B cell (primary cell): Measurements from ENCODE around the gene CCDC92B. TPM values are rescaled to one million over a fixed set of nuclear protein-coding genes. Genes with fewer than 3 reads are reported as not detected.

Experiments
- ATAC-seq: fragments of 200-7000 bp; cut with Tn5 transposase; one replicate; pipeline ENCODE4 v1.10.0; 2021; ENCODE audit warnings: low read depth, mild to moderate bottlenecking, moderate number of reproducible peaks, moderate library complexity
- CTCF ChIA-PET: fragments of 350-600 bp; sonication (Branson Sonifier 250); formaldehyde crosslinking; loops from one replicate; lab custom pipeline; 2021; ENCODE audit warnings: antibody characterized with exemption, inconsistent platforms; lab: Charles Lee
- POLR2A ChIA-PET: fragments of 350-600 bp; sonication (Branson Sonifier 250); formaldehyde crosslinking; loops from one replicate; lab custom pipeline; 2021; ENCODE audit warnings: antibody characterized with exemption; lab: Charles Lee
- DNase-seq: peaks from one replicate; pipeline ENCODE4 v3.0.0; 2013
- H2AFZ ChIP-seq: 2 replicates; pipeline ENCODE4 v1.6.1; 2012; ENCODE audit warnings: mild to moderate bottlenecking, low read depth, low read length; ENCODE audit not compliant: insufficient read depth, poor library complexity, severe bottlenecking
- H3K27ac ChIP-seq, 2 donors: 1 replicate in 1 of 2; 2 replicates in 1 of 2; pipeline ENCODE4 v1.5.1; 2012 to 2013; ENCODE audit warnings: low read length in 2 of 2, mild to moderate bottlenecking in 2 of 2, moderate library complexity in 1 of 2
- H3K27me3 ChIP-seq, 4 experiments: fragments of 200-600 bp in 1 of 4; sonication (generic) in 1 of 4; replicated peaks in 1 of 4; 1 replicate in 2 of 4; 2 replicates in 2 of 4; pipeline versions ENCODE4 v1.6.1 to v1.7.0; 2013 to 2016; ENCODE audit warnings: low read length in 3 of 4, mild to moderate bottlenecking in 2 of 4, mixed read lengths in 1 of 4, moderate library complexity in 1 of 4; ENCODE audit not compliant: insufficient read depth in 4 of 4, control insufficient read depth in 3 of 4; ENCODE audit errors: control extremely low read depth in 1 of 4
- H3K36me3 ChIP-seq, 2 experiments: replicated peaks in 1 of 2; 1 replicate in 1 of 2; 2 replicates in 1 of 2; pipeline versions ENCODE4 v1.6.1 to v1.7.1; 2013; ENCODE audit warnings: low read length in 1 of 2; ENCODE audit not compliant: insufficient read depth in 2 of 2, control insufficient read depth in 1 of 2; ENCODE audit errors: control extremely low read depth in 1 of 2, extremely low read depth in 1 of 2
- H3K4me1 ChIP-seq, 2 donors: fragments of 200-600 bp in 1 of 2; sonication (generic) in 1 of 2; 1 replicate in 1 of 2; 2 replicates in 1 of 2; pipeline versions ENCODE4 v1.5.1 to v1.6.1; 2013 to 2017; ENCODE audit warnings: low read length in 2 of 2; ENCODE audit not compliant: control insufficient read depth in 2 of 2, insufficient read depth in 2 of 2
- H3K4me2 ChIP-seq: replicated peaks from 2 replicates; pipeline ENCODE3; 2012; ENCODE audit warnings: mild to moderate bottlenecking, low read depth, low read length; ENCODE audit not compliant: poor library complexity, severe bottlenecking
- H3K4me3 ChIP-seq, 5 experiments: fragments of 200-600 bp in 1 of 5; sonication (generic) in 1 of 5; 1 replicate in 3 of 5; 2 replicates in 2 of 5; pipeline versions ENCODE4 v1.5.1 to v1.7.0; 2011 to 2016; ENCODE audit warnings: low read length in 4 of 5, mild to moderate bottlenecking in 4 of 5, low read depth in 2 of 5, control low read depth in 1 of 5, moderate library complexity in 1 of 5; ENCODE audit not compliant: insufficient read depth in 1 of 5; ENCODE audit errors: control extremely low read depth in 1 of 5, extremely low read depth in 1 of 5
- H3K79me2 ChIP-seq: fragments of 200-600 bp; sonication (generic); one replicate; pipeline ENCODE4 v1.6.0; 2016; ENCODE audit warnings: low read length; ENCODE audit not compliant: control insufficient read depth, insufficient read depth
- H3K9ac ChIP-seq: fragments of 200-600 bp; sonication (generic); 2 replicates; pipeline ENCODE4 v1.6.1; 2017; ENCODE audit warnings: mild to moderate bottlenecking, low read length, moderate library complexity
- H3K9me3 ChIP-seq, 3 donors: one replicate each; pipeline versions ENCODE4 v1.6.1 to v1.7.1; 2013; ENCODE audit warnings: low read length in 2 of 3; ENCODE audit not compliant: control insufficient read depth in 2 of 3, insufficient read depth in 1 of 3; ENCODE audit errors: control extremely low read depth in 1 of 3
- H4K20me1 ChIP-seq: 2 replicates; pipeline ENCODE4 v1.6.0; 2012; ENCODE audit warnings: mild to moderate bottlenecking, low read length; ENCODE audit not compliant: insufficient read depth, control insufficient read depth, poor library complexity, severe bottlenecking
- H3K27ac Mint-ChIP-seq: one replicate; pipeline ENCODE4 v1.8.0; 2021; ENCODE audit warnings: mixed read lengths
- H3K27me3 Mint-ChIP-seq: one replicate; pipeline ENCODE4 v1.8.0; 2021; ENCODE audit warnings: mixed read lengths
- H3K4me1 Mint-ChIP-seq: one replicate; pipeline ENCODE4 v1.8.0; 2021; ENCODE audit warnings: mixed read lengths
- H3K4me3 Mint-ChIP-seq: one replicate; pipeline ENCODE4 v1.8.0; 2021; ENCODE audit warnings: mixed read lengths
- H3K9me3 Mint-ChIP-seq: one replicate; pipeline ENCODE4 v1.8.0; 2022; ENCODE audit warnings: mixed read lengths; ENCODE audit not compliant: insufficient read depth
- CTCF ChIP-seq: fragments of 200-600 bp; IDR thresholded peaks from one replicate; pipeline ENCODE4 v1.8.0; 2022; ENCODE audit warnings: antibody characterized with exemption, mild to moderate bottlenecking
- EZH2 ChIP-seq: IDR thresholded peaks from 2 replicates; pipeline ENCODE4 v1.6.1; 2012; ENCODE audit warnings: borderline replicate concordance, low read depth, mild to moderate bottlenecking, moderate library complexity, low read length; ENCODE audit not compliant: insufficient read depth, poor library complexity, severe bottlenecking
- WGBS: methylation state at CpG from one replicate; pipeline ENCODE4 v1.1.5; 2013; ENCODE audit warnings: missing lambda C conversion rate; ENCODE audit not compliant: insufficient coverage; 5-methylcytosine and 5-hydroxymethylcytosine counted together
- intact Hi-C: fragments of 100-400 bp; cut with micrococcal nuclease; formaldehyde crosslinking; loops from one replicate; pipeline ENCODE4 v1.10.0; 2022
- polyA plus RNA-seq: library from polyadenylated mRNA; depleted of rRNA; stranded (reverse); fragments of >200 nt; gene quantifications from 2 replicates; pipeline ENCODE4 v1.2.3, GENCODE V29; 2012
- total RNA-seq, 2 donors: library from RNA; stranded (reverse); fragments of 120-200 nt in 1 of 2; gene quantifications; 1 replicate in 1 of 2; 2 replicates in 1 of 2; pipeline versions ENCODE4 v1.2.3 to v1.2.4, GENCODE V29; 2013 to 2022

Gene CCDC92B
- total and polyA plus RNA-seq, 2 donors (not counting 1 experiment from before 2014, with no cell fraction given) = 0.04 TPM; not detected in 1

DNA sequence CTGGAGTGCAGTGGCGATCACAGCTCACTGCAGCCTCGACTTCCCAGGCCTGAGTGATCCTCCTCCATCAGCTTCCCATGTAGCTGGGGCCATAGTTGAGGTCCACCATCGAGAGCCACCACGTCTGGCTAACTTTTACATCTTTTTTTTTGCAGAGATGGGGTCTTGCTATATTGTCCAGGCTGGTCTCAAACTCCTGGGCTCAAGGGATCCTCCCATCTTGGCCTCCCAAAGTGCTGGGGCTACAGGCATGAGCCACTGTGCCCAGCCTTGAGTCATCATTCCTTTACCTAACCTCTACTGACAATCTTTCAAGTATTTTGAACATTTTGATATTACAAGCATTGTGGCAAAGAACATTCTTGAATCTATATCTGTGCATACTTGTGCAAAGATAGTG is 9.4 kb upstream of the CCDC92B start:
- CTCF ChIA-PET = interaction anchor here (0.5 kb wide), 1 partner anchor 30 kb away, joined by 3 read pairs; no protein-coding TSS in a partner anchor
- Mint-ChIP-seq H3K27ac (no peak overlapping the region), H3K4me3 (no peak overlapping the region), H3K9me3 (no peaks in the 10 kb centered on the region), H3K4me1 (peaks cover 2% of the 10 kb centered on the region), H3K27me3 (peaks cover 35% of the 10 kb centered on the region)
- Histone ChIP-seq H3K9me3 (peaks cover 0 to 5% (median 0%) of the 10 kb centered on the region in 3 donors), H3K9ac (no peak overlapping the region), H3K27me3 (peaks cover 0 to 48% (median 11%) of the 10 kb centered on the region in 4 experiments), H3K4me2 (no peak overlapping the region), H3K79me2 (no peaks in the 10 kb centered on the region), H3K36me3 (no peaks in the 10 kb centered on the region), H2AFZ (no peak overlapping the region), H3K4me1 (peaks cover 8% of the 10 kb centered on the region in 2 donors), H4K20me1 (no peaks in the 10 kb centered on the region), H3K4me3 (no peak overlapping the region), H3K27ac (no peak overlapping the region)
- POLR2A ChIA-PET = no interaction called here
- ATAC-seq (no peak), DNase-seq (no peak)
- TF ChIP-seq CTCF (no peak), EZH2 (no peak)
- intact Hi-C loops = no loop called here
- 83% methylated on average over 4 of the region's 4 CpGs for WGBS

- H3K27ac Mint-ChIP-seq = no peak overlapping the region
- no peak overlapping the region for H2AFZ ChIP-seq
- no peak for ATAC-seq
- H3K4me3 ChIP-seq = no peak overlapping the region
- WGBS = 4% methylated on average over 46 of the region's 46 CpGs
- DNase-seq = no peak
- H3K4me1 ChIP-seq = peaks cover 8% of the 10 kb centered on the region in 2 donors
- peaks cover 0 to 5% (median 0%) of the 10 kb centered on the region in 3 donors for H3K9me3 ChIP-seq
- no peaks in the 10 kb centered on the region for H3K9me3 Mint-ChIP-seq
- TF ChIP-seq CTCF = no peak
- no peak for TF ChIP-seq EZH2
- peak overlapping the region; percentile 59 for H3K4me3 Mint-ChIP-seq
- H3K79me2 ChIP-seq = no peaks in the 10 kb centered on the region
- POLR2A ChIA-PET = no interaction called here
- H3K9ac ChIP-seq = no peak overlapping the region
- peaks cover 36% of the 10 kb centered on the region for H3K27me3 Mint-ChIP-seq
- intact Hi-C loops = no loop called here
- H3K4me1 Mint-ChIP-seq = peaks cover 2% of the 10 kb centered on the region
- peaks cover 0 to 43% (median 12%) of the 10 kb centered on the region in 4 experiments for H3K27me3 ChIP-seq
- H3K27ac ChIP-seq = no peak overlapping the region
- no peaks in the 10 kb centered on the region for H3K36me3 ChIP-seq
- peak overlapping the region; percentile 49 for H3K4me2 ChIP-seq
- H4K20me1 ChIP-seq = no peaks in the 10 kb centered on the region
- CTCF ChIA-PET = interaction anchor here (0.6 kb wide), 1 partner anchor 374 kb away, joined by 3 read pairs; no protein-coding TSS in a partner anchor
These were observed 6.7 kb upstream of the CCDC92B start for GRCh38 chr17:2755891-2756724.
